ENCODE data around the gene PXDN. TPM values are rescaled to one million over a fixed set of nuclear protein-coding genes. Genes with fewer than 3 reads are reported as not detected.
A peak's percentile ranks its signal among the peaks of the same experiment; 100 is the strongest.

The PXDN gene
- total RNA-seq, 1 donor from 2014 or later = 36.3 TPM

GRCh38 chr2:1601067-1601412, 143.3 kb downstream of the PXDN start:
- no peak for TF ChIP-seq CTCF (IDR thresholded peaks at IDR 0.05)
- Histone ChIP-seq H3K9me3 (no peaks in the 10 kb centered on the region), H3K27me3 (ENCODE audit: low read depth) (no peaks in the 10 kb centered on the region), H3K36me3 (no peaks in the 10 kb centered on the region), H3K27ac (no peak overlapping the region), H3K4me1 (peaks cover 33% of the 10 kb centered on the region), H3K4me3 (no peak overlapping the region)
- ATAC-seq = peak in 1 of 2 donors; percentile 11
- DNase-seq = no peak
- intact Hi-C loops (cut with DNase I) = no loop called here

- no peak overlapping the region for H3K27ac ChIP-seq
- no peak for TF ChIP-seq CTCF (IDR thresholded peaks at IDR 0.05)
Observed at GRCh38 chr2:1600191-1601066, 143.9 kb downstream of the PXDN start.

GRCh38 chr2:1599301-1600085, 144.8 kb downstream of the PXDN start:
- Histone ChIP-seq H3K4me1 (peaks cover 17% of the 10 kb centered on the region), H3K27me3 (ENCODE audit: low read depth) (no peaks in the 10 kb centered on the region), H3K36me3 (no peaks in the 10 kb centered on the region), H3K4me3 (no peak overlapping the region), H3K9me3 (no peaks in the 10 kb centered on the region), H3K27ac (no peak overlapping the region)
- TF ChIP-seq CTCF (IDR thresholded peaks at IDR 0.05) = no peak
- intact Hi-C loops (cut with DNase I) = no loop called here
- DNase-seq = no peak
- no peak for ATAC-seq

More at GRCh38 chr2:1600191-1601066, 143.9 kb downstream of the PXDN start:
- H3K9me3 ChIP-seq = no peaks in the 10 kb centered on the region
- no peaks in the 10 kb centered on the region for H3K36me3 ChIP-seq
- DNase-seq = no peak
- peaks cover 27% of the 10 kb centered on the region for H3K4me1 ChIP-seq
- intact Hi-C loops (cut with DNase I) = no loop called here
- no peak overlapping the region for H3K4me3 ChIP-seq
- H3K27me3 ChIP-seq (ENCODE audit: low read depth) = no peaks in the 10 kb centered on the region
- ATAC-seq = peak in 1 of 2 donors; percentile 6

GRCh38 chr2:1598800-1599199, 145.5 kb downstream of the PXDN start:
- no peaks in the 10 kb centered on the region for H3K27me3 ChIP-seq (ENCODE audit: low read depth)
- no peak overlapping the region for H3K27ac ChIP-seq
- no peak overlapping the region for H3K4me3 ChIP-seq
- H3K36me3 ChIP-seq = no peaks in the 10 kb centered on the region
- ATAC-seq = no peak
- peaks cover 17% of the 10 kb centered on the region for H3K4me1 ChIP-seq
- intact Hi-C loops (cut with DNase I) = no loop called here
- no peaks in the 10 kb centered on the region for H3K9me3 ChIP-seq
- no peak for TF ChIP-seq CTCF (IDR thresholded peaks at IDR 0.05)
- DNase-seq = no peak

- Histone ChIP-seq H3K27me3 (ENCODE audit: low read depth) (no peaks in the 10 kb centered on the region), H3K4me3 (no peak overlapping the region), H3K9me3 (no peaks in the 10 kb centered on the region), H3K4me1 (peaks cover 21% of the 10 kb centered on the region), H3K27ac (no peak overlapping the region), H3K36me3 (no peaks in the 10 kb centered on the region)
- no peak for ATAC-seq
- TF ChIP-seq CTCF (IDR thresholded peaks at IDR 0.05) = no peak
- intact Hi-C loops (cut with DNase I) = no loop called here
- no peak for DNase-seq
Observed at GRCh38 chr2:1598041-1598710, 146.1 kb downstream of the PXDN start.

Measured in lower lobe of right lung (tissue), 2 donors.